Hindlimb muscle (tissue), 1 donor: ENCODE data around the gene MYLK2. TPM values are rescaled to one million over a fixed set of nuclear protein-coding genes. Genes with fewer than 3 reads are reported as not detected.

ENCODE experiments used
- DNase-seq: peaks from one replicate; pipeline ENCODE4 v3.0.0-alpha.2; 2013
- polyA plus RNA-seq: library from polyadenylated mRNA; unstranded; fragments of 120-200 nt; gene quantifications from one replicate; pipeline ENCODE4 v1.2.1, GENCODE V29; 2013; ENCODE audit not compliant: insufficient read length

The MYLK2 gene
- polyA plus RNA-seq, 1 donor = 54.0 TPM

- DNase-seq = no peak
These were observed 39.6 kb downstream of the MYLK2 start for GRCh38 chr20:31858760-31859083.

GRCh38 chr20:31859266-31859997 is 40.3 kb downstream of the MYLK2 start:
- DNase-seq = no peak

GRCh38 chr20:31859998-31860380 is 40.8 kb downstream of the MYLK2 start:
- no peak for DNase-seq

GRCh38 chr20:31860390-31861134 is 41.4 kb downstream of the MYLK2 start:
- no peak for DNase-seq

GRCh38 chr20:31861135-31861384 is 41.9 kb downstream of the MYLK2 start:
- DNase-seq = no peak

- peak; percentile 66 for DNase-seq
These were observed 42.4 kb downstream of the MYLK2 start for GRCh38 chr20:31861385-31862156.

GRCh38 chr20:31862157-31862470 is 43.0 kb downstream of the MYLK2 start:
- DNase-seq = no peak

GRCh38 chr20:31862506-31862905 is 43.4 kb downstream of the MYLK2 start:
- no peak for DNase-seq

- no peak for DNase-seq
These were observed 44.3 kb downstream of the MYLK2 start for GRCh38 chr20:31863296-31864085.

- DNase-seq = no peak
These were observed 45.6 kb downstream of the MYLK2 start for GRCh38 chr20:31864521-31865400.

- no peak for DNase-seq
These were observed 47.1 kb downstream of the MYLK2 start for GRCh38 chr20:31866221-31866620.

GRCh38 chr20:31868853-31869672 is 49.9 kb downstream of the MYLK2 start:
- DNase-seq = no peak

GRCh38 chr20:31869673-31869941 is 50.5 kb downstream of the MYLK2 start:
- no peak for DNase-seq

GRCh38 chr20:31869942-31870725 is 51.0 kb downstream of the MYLK2 start, which contains the start of the genes DUSP15 and TTLL9:
Gene DUSP15 (minus strand): TSS chr20:31870527. CDS start chr20:31870337, 190 bp downstream.
Gene TTLL9 (plus strand): TSS chr20:31870634. CDS start chr20:31871127, 493 bp downstream.
- DNase-seq = peak; percentile 55

GRCh38 chr20:31870726-31871617 is 51.8 kb downstream of the MYLK2 start:
- DNase-seq = no peak

- no peak for DNase-seq
These were observed 52.4 kb downstream of the MYLK2 start for GRCh38 chr20:31871618-31871954.

- no peak for DNase-seq
These were observed 53.2 kb downstream of the MYLK2 start for GRCh38 chr20:31872406-31872805.

- DNase-seq = no peak
These were observed 56.5 kb downstream of the MYLK2 start for GRCh38 chr20:31875671-31876070.

- no peak for DNase-seq
These were observed 58.5 kb downstream of the MYLK2 start for GRCh38 chr20:31877684-31878083.
